ENCODE measurements around the gene DPM2.

The DPM2 gene

GRCh38 chr9:127885508-127886281 lies 52.0 kb downstream of the DPM2 start:
- H3K27ac ChIP-seq, result no peak overlapping the region
- no peak for TF ChIP-seq CTCF (conservative IDR thresholded peaks at IDR 0.05)
